A673 (cell line): ENCODE results near the gene RASAL2. TPM values are rescaled to one million over a fixed set of nuclear protein-coding genes. Genes with fewer than 3 reads are reported as not detected.
A peak's percentile ranks its signal among the peaks of the same experiment; 100 is the strongest.

Source experiments
- BruUV-seq: library from RNA; stranded (reverse); fragments of 400-500 nt; replicated peaks from 2 replicates; lab custom pipeline; 2021; lab: Mats Ljungman, UMichigan
- CTCF ChIA-PET: fragments of 300-600 bp; sonication (Branson Sonifier 250); formaldehyde crosslinking; loops from one replicate; lab custom pipeline; 2022; ENCODE audit warnings: antibody characterized with exemption; lab: Charles Lee
- POLR2A ChIA-PET: fragments of 300-600 bp; sonication (Branson Sonifier 250); formaldehyde crosslinking; loops from one replicate; lab custom pipeline; 2022; ENCODE audit warnings: antibody characterized with exemption; ENCODE audit not compliant: low non-redundant PET; lab: Charles Lee
- DNase-seq: peaks from one replicate; pipeline ENCODE4 v3.0.0-alpha.2; 2015; ENCODE audit warnings: low spot score
- H3K27ac ChIP-seq: fragments of 200-600 bp; sonication (generic); 2 replicates; pipeline ENCODE4 v1.5.1; 2016; ENCODE audit warnings: mixed run types, low read depth, mild to moderate bottlenecking, mixed read lengths, antibody characterized with exemption, low read length; ENCODE audit not compliant: poor library complexity, severe bottlenecking
- H3K27me3 ChIP-seq: fragments of 200-600 bp; sonication (generic); replicated peaks from 2 replicates; pipeline ENCODE4 v1.6.1; 2017; ENCODE audit warnings: mixed run types, low read depth, mild to moderate bottlenecking, mixed read lengths, antibody characterized with exemption, low read length; ENCODE audit not compliant: insufficient read depth, poor library complexity
- H3K36me3 ChIP-seq: fragments of 200-600 bp; sonication (generic); 2 replicates; pipeline ENCODE4 v1.6.1; 2016; ENCODE audit warnings: mixed run types, mild to moderate bottlenecking, mixed read lengths, antibody characterized with exemption, low read length; ENCODE audit not compliant: insufficient read depth, poor library complexity, severe bottlenecking
- H3K4me1 ChIP-seq: fragments of 200-600 bp; sonication (generic); 2 replicates; pipeline ENCODE4 v1.6.1; 2017; ENCODE audit warnings: mixed run types, mild to moderate bottlenecking, mixed read lengths, antibody characterized with exemption, low read length; ENCODE audit not compliant: insufficient read depth, poor library complexity, severe bottlenecking
- H3K4me3 ChIP-seq: fragments of 200-600 bp; sonication (generic); 2 replicates; pipeline ENCODE4 v1.5.1; 2016; ENCODE audit warnings: low read depth, mixed run types, mild to moderate bottlenecking, mixed read lengths, low read length; ENCODE audit not compliant: poor library complexity, severe bottlenecking
- H3K9me3 ChIP-seq: fragments of 200-600 bp; sonication (generic); 2 replicates; pipeline ENCODE4 v1.6.1; 2016; ENCODE audit warnings: mixed run types, low read depth, mild to moderate bottlenecking, mixed read lengths, antibody characterized with exemption, low read length; ENCODE audit not compliant: poor library complexity, severe bottlenecking
- CTCF ChIP-seq: fragments of 300-800, 200-600 bp; sonication (generic); conservative IDR thresholded peaks from 2 replicates; pipeline ENCODE4 v1.5.1; 2017; ENCODE audit warnings: low read depth, mild to moderate bottlenecking, antibody characterized with exemption, low read length, moderate library complexity, mixed read lengths
- EZH2 ChIP-seq: fragments of 200-600 bp; sonication (generic); IDR thresholded peaks from 2 replicates; pipeline ENCODE4 v1.6.1; 2017; ENCODE audit warnings: borderline replicate concordance, low read depth, mild to moderate bottlenecking, mixed read lengths, antibody characterized with exemption, low read length; ENCODE audit not compliant: poor library complexity, severe bottlenecking
- intact Hi-C: fragments of 100-400 bp; cut with micrococcal nuclease; formaldehyde crosslinking; loops from one replicate; pipeline ENCODE4 v1.10.0; 2022; ENCODE audit not compliant: unreplicated experiment
- total RNA-seq: library from RNA; stranded (reverse); gene quantifications from 2 replicates; pipeline ENCODE4 v1.2.3, GENCODE V29; 2021

RASAL2 gene
- total RNA-seq, 1 experiment from 2014 or later: 8.3 TPM

GRCh38 chr1:178071811-178072210 lies 22.1 kb upstream of the RASAL2 start:
- ChIA-PET CTCF (no interaction called here), POLR2A (no interaction called here)
- Histone ChIP-seq H3K4me3 (no peak overlapping the region), H3K4me1 (no peaks in the 10 kb centered on the region), H3K9me3 (no peaks in the 10 kb centered on the region), H3K27ac (no peak overlapping the region), H3K27me3 (no peaks in the 10 kb centered on the region), H3K36me3 (no peaks in the 10 kb centered on the region)
- no TSS peak for BruUV-seq
- TF ChIP-seq EZH2 (no peak), CTCF (no peak)
- DNase-seq: no peak
- intact Hi-C loops: no loop called here

- ChIA-PET POLR2A (no interaction called here), CTCF (no interaction called here)
- H3K36me3 ChIP-seq: no peaks in the 10 kb centered on the region
- no peak overlapping the region for H3K4me3 ChIP-seq
- no peak overlapping the region for H3K27ac ChIP-seq
- H3K9me3 ChIP-seq: no peaks in the 10 kb centered on the region
- H3K27me3 ChIP-seq: no peaks in the 10 kb centered on the region
- H3K4me1 ChIP-seq: no peaks in the 10 kb centered on the region
- intact Hi-C loops: no loop called here
- no peak for TF ChIP-seq CTCF
- no peak for TF ChIP-seq EZH2
- no peak for DNase-seq
- BruUV-seq: no TSS peak
Measured at GRCh38 chr1:178072326-178072725, 21.6 kb upstream of the RASAL2 start.

- no TSS peak for BruUV-seq
- H3K4me1 ChIP-seq: no peaks in the 10 kb centered on the region
Measured at GRCh38 chr1:178075333-178075732, 18.6 kb upstream of the RASAL2 start.

More at GRCh38 chr1:178075333-178075732, 18.6 kb upstream of the RASAL2 start:
- H3K36me3 ChIP-seq: no peaks in the 10 kb centered on the region
- intact Hi-C loops: no loop called here
- TF ChIP-seq CTCF (no peak), EZH2 (no peak)
- DNase-seq: peak; percentile 61
- H3K27ac ChIP-seq: no peak overlapping the region
- CTCF ChIA-PET: no interaction called here
- no peak overlapping the region for H3K4me3 ChIP-seq
- POLR2A ChIA-PET: no interaction called here
- no peaks in the 10 kb centered on the region for H3K9me3 ChIP-seq
- no peaks in the 10 kb centered on the region for H3K27me3 ChIP-seq
